Measurements from ENCODE around the gene REPS2.

The REPS2 gene

GRCh38 chrX:17081511-17081910, 135.1 kb downstream of the REPS2 start:
- Mint-ChIP-seq H3K36me3 (peaks cover 5% of the 10 kb centered on the region), H3K4me1 (no peaks in the 10 kb centered on the region), H3K27me3 (no peaks in the 10 kb centered on the region), H3K4me3 (no peak overlapping the region), H3K27ac (no peak overlapping the region), H3K9me3 (no peaks in the 10 kb centered on the region)
- DNase-seq (ENCODE audit: low spot score in 2 of 2), result no peak
- no peak for ATAC-seq (ENCODE audit: low read depth)

- no peak for ATAC-seq (ENCODE audit: low read depth)
- Mint-ChIP-seq H3K4me3 (no peak overlapping the region), H3K36me3 (peaks cover 4% of the 10 kb centered on the region), H3K9me3 (no peaks in the 10 kb centered on the region), H3K4me1 (no peaks in the 10 kb centered on the region), H3K27me3 (no peaks in the 10 kb centered on the region), H3K27ac (no peak overlapping the region)
- DNase-seq (ENCODE audit: low spot score in 2 of 2), result no peak
Observed at GRCh38 chrX:17081968-17082367, 135.5 kb downstream of the REPS2 start.

GRCh38 chrX:17082831-17083230, 136.4 kb downstream of the REPS2 start:
- no peak for ATAC-seq (ENCODE audit: low read depth)
- H3K27ac Mint-ChIP-seq, result no peak overlapping the region
- no peak for DNase-seq (ENCODE audit: low spot score in 2 of 2)

GRCh38 chrX:17086317-17086716, 139.9 kb downstream of the REPS2 start:
- Mint-ChIP-seq H3K36me3 (peaks cover 6% of the 10 kb centered on the region), H3K4me3 (no peak overlapping the region), H3K27me3 (no peaks in the 10 kb centered on the region), H3K4me1 (no peaks in the 10 kb centered on the region), H3K9me3 (peaks cover 2% of the 10 kb centered on the region), H3K27ac (no peak overlapping the region)
- DNase-seq (ENCODE audit: low spot score in 2 of 2), result no peak
- no peak for ATAC-seq (ENCODE audit: low read depth)

More at GRCh38 chrX:17082831-17083230, 136.4 kb downstream of the REPS2 start:
- peaks cover 2% of the 10 kb centered on the region for H3K36me3 Mint-ChIP-seq
- no peaks in the 10 kb centered on the region for H3K9me3 Mint-ChIP-seq
- H3K4me3 Mint-ChIP-seq, result no peak overlapping the region
- no peaks in the 10 kb centered on the region for H3K4me1 Mint-ChIP-seq
- H3K27me3 Mint-ChIP-seq, result no peaks in the 10 kb centered on the region

- no peak overlapping the region for H3K27ac Mint-ChIP-seq
Observed at GRCh38 chrX:17095161-17095560, 148.7 kb downstream of the REPS2 start.

GRCh38 chrX:17098516-17099247, 152.2 kb downstream of the REPS2 start:
- Mint-ChIP-seq H3K4me1 (no peaks in the 10 kb centered on the region), H3K4me3 (no peak overlapping the region), H3K27me3 (no peaks in the 10 kb centered on the region), H3K36me3 (peaks cover 8% of the 10 kb centered on the region), H3K27ac (no peak overlapping the region), H3K9me3 (peaks cover 2% of the 10 kb centered on the region)
- ATAC-seq (ENCODE audit: low read depth), result no peak
- DNase-seq (ENCODE audit: low spot score in 2 of 2), result no peak

More at GRCh38 chrX:17095161-17095560, 148.7 kb downstream of the REPS2 start:
- no peaks in the 10 kb centered on the region for H3K4me1 Mint-ChIP-seq
- ATAC-seq (ENCODE audit: low read depth) (no peak), DNase-seq (ENCODE audit: low spot score in 2 of 2) (no peak)
- H3K4me3 Mint-ChIP-seq, result no peak overlapping the region
- H3K36me3 Mint-ChIP-seq, result peaks cover 9% of the 10 kb centered on the region
- no peaks in the 10 kb centered on the region for H3K27me3 Mint-ChIP-seq
- H3K9me3 Mint-ChIP-seq, result peaks cover 2% of the 10 kb centered on the region

GRCh38 chrX:17104433-17104832, 158.0 kb downstream of the REPS2 start:
- ATAC-seq (ENCODE audit: low read depth) (no peak), DNase-seq (ENCODE audit: low spot score in 2 of 2) (no peak)
- Mint-ChIP-seq H3K4me1 (peaks cover 4% of the 10 kb centered on the region), H3K4me3 (no peak overlapping the region), H3K9me3 (no peaks in the 10 kb centered on the region), H3K36me3 (peaks cover 7% of the 10 kb centered on the region), H3K27ac (no peak overlapping the region), H3K27me3 (no peaks in the 10 kb centered on the region)

- Mint-ChIP-seq H3K27ac (no peak overlapping the region), H3K4me1 (no peaks in the 10 kb centered on the region), H3K4me3 (no peak overlapping the region), H3K27me3 (no peaks in the 10 kb centered on the region), H3K36me3 (no peaks in the 10 kb centered on the region), H3K9me3 (no peaks in the 10 kb centered on the region)
- ATAC-seq (ENCODE audit: low read depth) (no peak), DNase-seq (ENCODE audit: low spot score in 2 of 2) (no peak)
Observed at GRCh38 chrX:17120816-17121215, 174.4 kb downstream of the REPS2 start.

- Mint-ChIP-seq H3K27me3 (no peaks in the 10 kb centered on the region), H3K27ac (no peak overlapping the region), H3K4me3 (no peak overlapping the region), H3K36me3 (no peaks in the 10 kb centered on the region), H3K9me3 (no peaks in the 10 kb centered on the region), H3K4me1 (no peaks in the 10 kb centered on the region)
- no peak for ATAC-seq (ENCODE audit: low read depth)
- no peak for DNase-seq (ENCODE audit: low spot score in 2 of 2)
Observed at GRCh38 chrX:17154001-17154400, 207.5 kb downstream of the REPS2 start.

GRCh38 chrX:17160975-17161374, 214.5 kb downstream of the REPS2 start:
- Mint-ChIP-seq H3K36me3 (peaks cover 1% of the 10 kb centered on the region), H3K4me1 (no peaks in the 10 kb centered on the region), H3K9me3 (peaks cover 13% of the 10 kb centered on the region), H3K4me3 (no peak overlapping the region), H3K27ac (no peak overlapping the region), H3K27me3 (no peaks in the 10 kb centered on the region)
- no peak for ATAC-seq (ENCODE audit: low read depth)
- DNase-seq (ENCODE audit: low spot score in 2 of 2), result no peak

- Mint-ChIP-seq H3K9me3 (peaks cover 13% of the 10 kb centered on the region), H3K36me3 (peaks cover 1% of the 10 kb centered on the region), H3K4me3 (no peak overlapping the region), H3K27me3 (no peaks in the 10 kb centered on the region), H3K4me1 (no peaks in the 10 kb centered on the region), H3K27ac (no peak overlapping the region)
- no peak for ATAC-seq (ENCODE audit: low read depth)
- DNase-seq (ENCODE audit: low spot score in 2 of 2), result no peak
Observed at GRCh38 chrX:17161991-17162390, 215.5 kb downstream of the REPS2 start.

- Mint-ChIP-seq H3K9me3 (peaks cover 13% of the 10 kb centered on the region), H3K36me3 (peaks cover 1% of the 10 kb centered on the region), H3K27ac (no peak overlapping the region), H3K4me1 (no peaks in the 10 kb centered on the region), H3K27me3 (no peaks in the 10 kb centered on the region), H3K4me3 (no peak overlapping the region)
- DNase-seq (ENCODE audit: low spot score in 2 of 2) (no peak), ATAC-seq (ENCODE audit: low read depth) (no peak)
Observed at GRCh38 chrX:17164079-17164478, 217.6 kb downstream of the REPS2 start.

- Mint-ChIP-seq H3K27me3 (no peaks in the 10 kb centered on the region), H3K4me3 (no peak overlapping the region), H3K27ac (no peak overlapping the region), H3K4me1 (no peaks in the 10 kb centered on the region), H3K9me3 (peaks cover 13% of the 10 kb centered on the region), H3K36me3 (peaks cover 1% of the 10 kb centered on the region)
- ATAC-seq (ENCODE audit: low read depth) (no peak), DNase-seq (ENCODE audit: low spot score in 2 of 2) (no peak)
Observed at GRCh38 chrX:17164941-17165340, 218.5 kb downstream of the REPS2 start.

GRCh38 chrX:17167915-17168314, 221.5 kb downstream of the REPS2 start:
- Mint-ChIP-seq H3K27me3 (no peaks in the 10 kb centered on the region), H3K36me3 (peaks cover 1% of the 10 kb centered on the region), H3K9me3 (peaks cover 8% of the 10 kb centered on the region), H3K4me1 (no peaks in the 10 kb centered on the region), H3K4me3 (no peak overlapping the region), H3K27ac (no peak overlapping the region)
- no peak for ATAC-seq (ENCODE audit: low read depth)
- DNase-seq (ENCODE audit: low spot score in 2 of 2), result no peak

- Mint-ChIP-seq H3K36me3 (no peaks in the 10 kb centered on the region), H3K4me3 (no peak overlapping the region), H3K27ac (no peak overlapping the region), H3K4me1 (no peaks in the 10 kb centered on the region), H3K9me3 (no peaks in the 10 kb centered on the region), H3K27me3 (no peaks in the 10 kb centered on the region)
- DNase-seq (ENCODE audit: low spot score in 2 of 2), result no peak
- no peak for ATAC-seq (ENCODE audit: low read depth)
Observed at GRCh38 chrX:17170973-17171372, 224.5 kb downstream of the REPS2 start.
